Right lobe of liver (tissue), 4 donors: ENCODE measurements around the gene ALKBH7.

Source experiments
- CTCF ChIP-seq, 4 donors: fragments of 200-600 bp in 3 of 4; fragments of 450-650 bp in 1 of 4; IDR thresholded peaks; one replicate each; pipeline versions ENCODE4 v1.5.1 to v1.8.0; 2016 to 2022; ENCODE audit warnings: antibody characterized with exemption in 4 of 4, mild to moderate bottlenecking in 2 of 4
- POLR2A ChIP-seq: fragments of 450-650 bp; IDR thresholded peaks from one replicate; pipeline ENCODE4 v1.6.1; 2017; ENCODE audit warnings: antibody characterized with exemption, mild to moderate bottlenecking
- donor health status: DM: no; HTN: no; CAD: no.
- donor health status: DM: no; HTN: no; CAD: no.
- donor health status: DM: no; HTN: yes; CAD: no.

- no peak for TF ChIP-seq CTCF (IDR thresholded peaks at IDR 0.05)
- no peak for TF ChIP-seq POLR2A
Observed at GRCh38 chr19:6413291-6413690, 40.7 kb downstream of the ALKBH7 start.
